ENCODE data around the gene DEDD2. TPM values are rescaled to one million over a fixed set of nuclear protein-coding genes. Genes with fewer than 3 reads are reported as not detected.

Gene DEDD2
- total and polyA plus RNA-seq, 10 of the 15 experiments (the other 5 are each of a cell fraction or from before 2014, with no cell fraction given), result 2.5 to 24.7 (median 17.6) TPM

- Histone ChIP-seq H3K4me2 (ENCODE audit: control insufficient read depth, insufficient read depth) (no peak overlapping the region), H3K4me3 (no peak overlapping the region), H3K9ac (ENCODE audit: control insufficient read depth, insufficient read depth, low read length) (no peak overlapping the region), H3K9me3 (replicated peaks; ENCODE audit: control insufficient read depth, insufficient read depth, low read length) (no peaks in the 10 kb centered on the region), H2AFZ (ENCODE audit: control insufficient read depth, low read depth, low read length) (no peak overlapping the region), H3K79me2 (ENCODE audit: control insufficient read depth, insufficient read depth, low read length) (no peaks in the 10 kb centered on the region), H3K36me3 (ENCODE audit: control insufficient read depth in 2 of 2, insufficient read depth in 2 of 2, low read length in 1 of 2) (no peaks in the 10 kb centered on the region), H3K4me1 (ENCODE audit: control insufficient read depth, insufficient read depth, low read length) (peaks cover 11% of the 10 kb centered on the region), H4K20me1 (ENCODE audit: control insufficient read depth, insufficient read depth) (no peaks in the 10 kb centered on the region), H3K27ac (ENCODE audit: control insufficient read depth, insufficient read depth) (no peak overlapping the region), H3K27me3 (replicated peaks in 1 of 2; ENCODE audit: control insufficient read depth in 2 of 2, insufficient read depth in 2 of 2, low read length in 1 of 2) (no peaks in the 10 kb centered on the region)
- ChIA-PET CTCF (interaction anchor here (0.9 to 7.4 kb wide), 3 partner anchors 56 to 90 kb away, joined by 4 to 51 read pairs (median 6); partner anchors contain the start of gene POU2F2), POLR2A (interaction anchor here (0.9 kb wide), 1 partner anchor 56 kb away, joined by 3 read pairs; no protein-coding TSS in a partner anchor), RAD21 (ENCODE audit: unreplicated experiment) (interaction anchor here (1.3 kb wide), 2 partner anchors 27 to 53 kb away, joined by 3 read pairs; partner anchors contain the start of gene GSK3A), SMC1A (ENCODE audit: uncharacterized antibody, unreplicated experiment) (interaction anchor here (0.8 to 0.9 kb wide), 2 partner anchors 8 to 10 kb away, joined by 3 read pairs; no protein-coding TSS in a partner anchor)
- no peak for TF ChIP-seq MYB (IDR thresholded peaks at IDR 0.05; ENCODE audit: borderline replicate concordance, low read depth, low read length)
- TF ChIP-seq, protein P1, sequence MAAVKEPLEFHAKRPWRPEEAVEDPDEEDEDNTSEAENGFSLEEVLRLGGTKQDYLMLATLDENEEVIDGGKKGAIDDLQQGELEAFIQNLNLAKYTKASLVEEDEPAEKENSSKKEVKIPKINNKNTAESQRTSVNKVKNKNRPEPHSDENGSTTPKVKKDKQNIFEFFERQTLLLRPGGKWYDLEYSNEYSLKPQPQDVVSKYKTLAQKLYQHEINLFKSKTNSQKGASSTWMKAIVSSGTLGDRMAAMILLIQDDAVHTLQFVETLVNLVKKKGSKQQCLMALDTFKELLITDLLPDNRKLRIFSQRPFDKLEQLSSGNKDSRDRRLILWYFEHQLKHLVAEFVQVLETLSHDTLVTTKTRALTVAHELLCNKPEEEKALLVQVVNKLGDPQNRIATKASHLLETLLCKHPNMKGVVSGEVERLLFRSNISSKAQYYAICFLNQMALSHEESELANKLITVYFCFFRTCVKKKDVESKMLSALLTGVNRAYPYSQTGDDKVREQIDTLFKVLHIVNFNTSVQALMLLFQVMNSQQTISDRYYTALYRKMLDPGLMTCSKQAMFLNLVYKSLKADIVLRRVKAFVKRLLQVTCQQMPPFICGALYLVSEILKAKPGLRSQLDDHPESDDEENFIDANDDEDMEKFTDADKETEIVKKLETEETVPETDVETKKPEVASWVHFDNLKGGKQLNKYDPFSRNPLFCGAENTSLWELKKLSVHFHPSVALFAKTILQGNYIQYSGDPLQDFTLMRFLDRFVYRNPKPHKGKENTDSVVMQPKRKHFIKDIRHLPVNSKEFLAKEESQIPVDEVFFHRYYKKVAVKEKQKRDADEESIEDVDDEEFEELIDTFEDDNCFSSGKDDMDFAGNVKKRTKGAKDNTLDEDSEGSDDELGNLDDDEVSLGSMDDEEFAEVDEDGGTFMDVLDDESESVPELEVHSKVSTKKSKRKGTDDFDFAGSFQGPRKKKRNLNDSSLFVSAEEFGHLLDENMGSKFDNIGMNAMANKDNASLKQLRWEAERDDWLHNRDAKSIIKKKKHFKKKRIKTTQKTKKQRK (IDR thresholded peaks at IDR 0.05; ENCODE audit: low read depth, low read length), result no peak
- no peak for TF ChIP-seq CHD2 (IDR thresholded peaks at IDR 0.05; ENCODE audit: borderline replicate concordance, low read depth, low read length)
- TF ChIP-seq STAT3 (IDR thresholded peaks at IDR 0.05; ENCODE audit: low read depth, low read length), result no peak
- ATAC-seq (no peak), DNase-seq (ENCODE audit: low read depth, low spot score) (no peak), FAIRE-seq (no peak)
- intact Hi-C loops (cut with micrococcal nuclease; ENCODE audit: unreplicated experiment), result no loop called here
- BruUV-seq (replicated peaks), result no TSS peak
- in situ Hi-C loops (cut with MboI), result loop anchor here (5.0 kb wide), 1 partner anchor 82 kb away; no protein-coding TSS in a partner anchor
- WGBS (ENCODE audit: insufficient coverage, insufficient replicate concordance, low lambda C conversion rate, missing lambda C conversion rate), result 33% methylated on average over 3 of the region's 3 CpGs
Measured at GRCh38 chr19:42189133-42189532, 28.3 kb downstream of the DEDD2 start.

Data from GM12878 (cell line).